GM18873 (cell line): ENCODE measurements around the gene SDHC.
"Not testable (repeated sequence)": the region's sequence is repeated elsewhere in the genome, so short reads cannot be mapped to it uniquely, and the experiment has no call there.

Experiments
- ATAC-seq: cut with Tn5 transposase; IDR thresholded peaks from one replicate; pipeline ENCODE4 v1.9.1; 2021; ENCODE audit warnings: mild to moderate bottlenecking, moderate library complexity, moderate number of reproducible peaks; ENCODE audit not compliant: unreplicated experiment, low FRiP score

SDHC gene

GRCh38 chr1:161378014-161378413 lies 63.8 kb downstream of the SDHC start:
- no peak for ATAC-seq

DNA sequence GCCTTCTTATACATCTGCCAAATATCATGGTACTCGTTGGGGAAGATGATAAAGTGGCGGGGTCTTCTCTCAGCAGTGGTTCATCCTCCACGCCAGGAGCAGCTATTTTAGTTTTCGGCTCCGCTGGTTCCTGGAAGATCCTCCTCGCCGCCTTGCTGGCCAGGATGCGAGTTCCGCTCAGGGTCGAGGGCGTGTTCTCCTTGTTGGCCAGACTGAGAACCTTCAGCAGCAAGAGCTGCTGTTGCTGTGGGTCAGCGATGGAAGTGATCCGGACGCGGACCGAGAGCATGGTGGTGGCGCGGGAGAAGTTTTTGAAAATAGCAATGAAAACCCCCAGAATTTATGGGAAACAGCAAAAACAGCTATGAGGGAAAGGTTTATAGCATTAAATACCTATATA lies 64.9 kb downstream of the SDHC start:
- no peak for ATAC-seq

DNA sequence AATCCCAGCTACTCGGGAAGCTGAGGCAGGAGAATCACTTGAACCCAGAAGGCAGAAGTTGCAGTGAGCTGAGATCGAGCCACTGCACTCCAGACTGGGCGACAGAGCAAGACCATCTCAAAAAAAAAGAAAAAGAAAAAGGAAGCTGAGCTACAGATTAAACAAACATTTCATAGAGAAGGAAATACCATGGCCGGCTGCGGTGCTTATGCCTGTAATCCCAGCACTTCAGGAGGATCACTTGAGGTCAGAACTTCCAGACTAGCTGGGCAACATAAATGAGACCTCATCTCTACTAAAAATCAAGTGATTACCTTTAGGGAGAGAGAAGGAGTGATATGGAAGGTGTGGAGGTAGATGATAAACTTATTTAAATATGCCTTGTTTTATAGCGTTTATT lies 67.5 kb downstream of the SDHC start:
- no peak for ATAC-seq

DNA sequence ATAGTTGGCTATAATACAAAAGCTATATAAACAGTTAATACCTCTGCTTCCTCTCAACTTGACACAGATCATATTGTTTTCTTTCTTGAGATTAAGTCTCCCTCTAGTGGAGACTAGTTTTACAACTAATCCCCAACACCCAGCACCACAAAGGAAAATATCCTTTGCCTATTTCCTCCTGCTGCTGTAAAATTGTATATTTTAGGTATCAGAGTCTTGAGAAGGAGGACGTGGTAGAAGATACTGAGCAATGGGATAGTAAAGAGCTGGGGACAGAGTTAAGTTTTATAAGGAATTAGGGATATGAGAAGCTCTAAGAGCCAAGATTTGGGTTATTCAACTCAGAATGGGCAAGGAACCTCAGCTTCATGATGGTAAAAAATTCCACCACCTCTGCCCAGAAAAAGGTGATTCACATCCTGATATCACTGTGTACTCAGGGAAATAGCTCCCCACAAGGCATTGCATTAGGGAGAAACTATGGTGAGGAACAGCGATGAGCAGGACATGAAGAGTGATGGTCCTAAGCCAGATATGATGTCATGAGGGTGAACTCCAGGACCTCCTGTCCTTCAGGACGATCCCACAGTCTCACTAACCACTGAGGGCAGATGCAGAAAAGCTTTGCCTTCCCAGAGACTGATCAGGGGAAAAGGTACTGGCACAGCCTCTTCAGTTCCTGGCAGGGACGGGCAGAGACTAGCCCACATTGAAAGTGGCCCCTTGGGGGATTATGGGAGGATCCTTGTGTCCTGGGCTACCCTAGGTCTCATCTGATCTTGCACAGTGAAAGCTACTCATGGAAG lies 68.2 kb downstream of the SDHC start:
- ATAC-seq: no peak

- ATAC-seq: no peak
Observed at GRCh38 chr1:161388639-161389038, 74.5 kb downstream of the SDHC start.

DNA sequence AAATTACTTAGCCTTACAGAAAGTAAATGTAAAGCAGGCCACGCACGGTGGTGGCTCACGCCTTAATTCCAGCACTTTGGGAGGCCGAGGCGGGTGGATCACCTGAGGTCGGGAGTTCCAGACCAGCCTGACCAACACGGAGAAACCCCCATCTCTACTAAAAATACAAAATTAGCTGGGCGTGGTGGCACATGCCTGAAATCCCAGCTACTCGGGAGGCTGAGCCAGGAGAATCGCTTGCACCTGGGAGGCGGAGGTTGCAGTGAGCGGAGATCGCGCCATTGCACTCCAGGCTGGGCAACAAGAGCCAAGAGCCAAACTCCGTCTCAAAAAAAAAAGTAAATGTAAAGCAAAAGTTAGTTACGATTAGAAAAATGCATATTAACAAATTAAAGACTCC lies 75.0 kb downstream of the SDHC start:
- not testable (repeated sequence) for ATAC-seq

DNA sequence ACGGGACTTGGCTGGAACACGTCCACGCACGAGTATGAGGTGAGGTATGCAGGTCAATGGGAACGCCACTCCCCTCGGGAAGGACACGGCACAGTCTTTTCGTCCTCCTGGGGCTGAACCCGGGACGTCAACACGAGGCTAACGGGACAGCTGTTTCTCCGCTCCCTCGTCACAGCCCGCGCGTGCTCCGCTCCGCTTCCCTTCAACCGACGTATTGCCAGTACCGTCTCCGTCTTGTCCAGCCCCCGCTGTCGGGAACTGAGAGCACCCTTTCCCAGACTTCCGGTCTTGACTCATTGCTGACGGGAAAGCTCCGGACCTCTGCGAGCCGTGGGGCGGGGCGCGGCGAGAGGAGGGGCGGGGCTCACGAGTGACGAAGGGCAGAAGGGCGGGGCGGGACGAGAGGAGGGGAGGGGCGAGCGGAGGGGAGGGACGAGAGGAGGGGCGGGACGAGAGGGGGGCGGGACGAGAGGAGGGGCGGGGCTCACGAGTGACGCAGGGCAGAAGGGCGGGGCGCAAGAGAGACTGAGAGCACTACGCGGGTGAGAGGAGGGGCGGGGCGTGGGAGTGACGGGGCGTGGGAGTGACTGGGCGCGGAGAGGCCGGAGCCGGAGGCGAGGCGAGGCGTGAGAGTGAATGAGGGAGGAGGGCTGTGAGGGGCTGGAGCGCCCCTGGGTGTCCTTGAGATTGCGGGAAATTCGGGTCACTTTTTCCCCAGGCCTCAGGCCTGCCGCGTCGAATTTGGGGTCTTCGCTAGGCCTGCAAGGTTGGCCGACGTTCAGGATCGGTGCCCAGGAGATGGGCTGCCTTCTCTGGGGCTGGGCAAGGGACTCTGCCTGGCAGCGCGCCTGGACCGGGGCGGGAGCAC lies 75.7 kb downstream of the SDHC start:
- peak; percentile 52 for ATAC-seq

- ATAC-seq: peak; percentile 6
Observed at GRCh38 chr1:161390559-161390858, 76.3 kb downstream of the SDHC start.

- ATAC-seq: not testable (repeated sequence)
Observed at GRCh38 chr1:161391136-161391535, 77.0 kb downstream of the SDHC start.

DNA sequence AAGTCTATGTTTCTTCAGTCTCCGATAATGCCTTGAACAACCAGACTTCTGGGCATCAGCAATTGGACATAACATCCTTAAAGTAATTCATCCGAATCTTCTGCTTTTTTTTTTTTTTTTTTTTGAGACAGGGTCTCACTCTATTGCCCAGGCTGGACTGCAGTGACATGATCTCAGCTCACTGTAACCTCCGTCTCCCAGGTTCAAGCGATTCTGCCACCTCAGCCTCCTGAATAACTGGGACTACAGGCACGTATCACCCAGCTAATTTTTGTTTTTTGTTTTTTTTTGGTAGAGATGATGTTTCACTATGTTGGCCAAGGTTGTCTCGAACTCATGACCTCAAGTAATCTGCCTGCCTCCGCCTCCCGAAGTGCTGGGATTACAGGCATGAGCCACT lies 77.4 kb downstream of the SDHC start:
- no peak for ATAC-seq

DNA sequence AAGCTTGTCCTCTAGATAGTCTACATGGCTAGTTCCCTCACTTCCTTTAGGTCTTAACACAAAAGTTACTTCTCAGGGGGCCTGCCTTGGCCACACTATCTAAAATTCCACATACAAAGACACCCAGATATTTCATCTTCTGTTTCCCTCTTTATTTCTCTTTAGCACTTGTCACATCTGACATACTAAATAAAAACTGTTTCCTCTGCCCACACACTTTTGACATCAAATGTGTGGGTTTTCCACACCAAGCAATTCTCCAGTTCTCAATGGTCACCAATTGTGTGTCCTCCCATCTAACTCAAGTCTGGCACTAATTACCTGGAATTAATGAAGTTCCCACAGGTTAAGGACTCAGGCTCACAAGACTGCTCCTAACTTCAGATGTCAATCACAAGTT lies 79.0 kb downstream of the SDHC start:
- ATAC-seq: no peak

- not testable (repeated sequence) for ATAC-seq
Observed at GRCh38 chr1:161397038-161397437, 82.9 kb downstream of the SDHC start.

DNA sequence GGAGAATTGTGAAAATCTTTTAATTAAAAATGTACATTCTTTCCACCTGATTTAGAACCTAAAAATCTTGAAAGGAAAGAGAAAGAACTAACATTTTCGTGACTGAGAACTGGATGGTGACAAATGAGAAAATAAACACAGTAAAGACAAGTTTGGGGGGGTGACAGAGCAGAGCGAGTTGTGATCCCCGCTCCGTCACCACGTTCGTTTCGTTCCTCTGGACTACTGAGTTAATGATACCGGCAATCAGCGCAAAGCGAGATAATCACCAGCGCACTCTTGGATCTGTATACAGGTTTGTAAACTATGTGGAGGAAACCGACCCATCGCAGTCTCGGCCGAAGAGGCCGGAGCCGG lies 84.7 kb downstream of the SDHC start:
- ATAC-seq: no peak

- peak; percentile 63 for ATAC-seq
Observed at GRCh38 chr1:161399257-161399998, 85.2 kb downstream of the SDHC start.

DNA sequence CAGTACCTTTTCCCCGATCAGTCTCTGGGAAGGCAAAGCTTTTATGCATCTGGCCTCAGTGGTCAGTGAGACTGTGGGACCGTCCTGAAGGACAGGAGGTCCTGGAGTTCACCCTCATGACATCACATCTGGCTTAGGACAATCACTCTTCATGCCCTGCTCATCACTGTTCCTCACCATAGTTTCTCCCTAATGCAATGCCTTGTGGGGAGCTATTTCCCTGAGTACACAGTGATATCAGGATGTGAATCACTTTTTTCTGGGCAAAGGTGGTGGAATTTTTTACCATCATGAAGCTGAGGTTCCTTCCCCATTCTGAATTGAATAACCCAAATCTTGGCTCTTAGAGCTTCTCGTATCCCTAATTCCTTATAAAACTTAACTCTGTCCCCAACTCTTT lies 88.3 kb downstream of the SDHC start:
- ATAC-seq: no peak

GRCh38 chr1:161404051-161404597 lies 89.9 kb downstream of the SDHC start:
- ATAC-seq: no peak

GRCh38 chr1:161406551-161406950 lies 92.4 kb downstream of the SDHC start:
- ATAC-seq: not testable (repeated sequence)

GRCh38 chr1:161407451-161407985 lies 93.3 kb downstream of the SDHC start:
- no peak for ATAC-seq

DNA sequence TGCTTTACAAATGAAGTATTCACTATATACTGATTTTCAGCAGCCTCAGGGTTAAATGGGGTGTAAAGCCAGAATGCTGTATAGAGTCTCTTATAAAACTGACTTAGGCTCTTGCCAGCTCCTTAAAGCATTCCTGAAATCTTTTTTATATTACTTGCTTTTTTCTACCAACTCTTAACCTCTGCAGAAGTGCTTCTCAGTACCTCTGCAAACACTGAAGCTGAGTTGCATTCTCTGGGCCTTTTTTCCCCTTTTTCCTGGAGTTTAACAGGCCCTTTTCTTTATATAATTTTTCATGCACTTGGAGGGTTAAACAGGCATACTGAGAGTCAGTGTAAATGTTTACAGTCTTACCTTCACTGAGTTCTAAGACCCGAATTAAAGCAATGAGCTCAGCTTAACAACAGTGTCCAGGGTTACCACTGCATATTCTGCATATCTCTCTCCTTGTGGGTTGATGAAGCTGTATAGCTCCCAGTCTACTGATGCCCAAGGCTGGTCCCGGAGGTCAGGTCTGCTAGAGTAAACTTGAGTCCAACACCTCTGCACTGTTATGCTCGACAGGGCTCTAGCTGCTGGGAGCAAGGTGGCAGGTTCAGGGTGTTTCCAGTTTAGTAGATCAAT lies 94.4 kb downstream of the SDHC start:
- no peak for ATAC-seq
